HG02610 (cell line): ENCODE results near the gene DDX5.
"Not testable (repeated sequence)": the region's sequence is repeated elsewhere in the genome, so short reads cannot be mapped to it uniquely, and the experiment has no call there.

Source experiments
- ATAC-seq: cut with Tn5 transposase; IDR thresholded peaks from one replicate; pipeline ENCODE4 v1.9.1; 2021; ENCODE audit warnings: mild to moderate bottlenecking, moderate library complexity; ENCODE audit not compliant: unreplicated experiment

The DDX5 gene

DNA sequence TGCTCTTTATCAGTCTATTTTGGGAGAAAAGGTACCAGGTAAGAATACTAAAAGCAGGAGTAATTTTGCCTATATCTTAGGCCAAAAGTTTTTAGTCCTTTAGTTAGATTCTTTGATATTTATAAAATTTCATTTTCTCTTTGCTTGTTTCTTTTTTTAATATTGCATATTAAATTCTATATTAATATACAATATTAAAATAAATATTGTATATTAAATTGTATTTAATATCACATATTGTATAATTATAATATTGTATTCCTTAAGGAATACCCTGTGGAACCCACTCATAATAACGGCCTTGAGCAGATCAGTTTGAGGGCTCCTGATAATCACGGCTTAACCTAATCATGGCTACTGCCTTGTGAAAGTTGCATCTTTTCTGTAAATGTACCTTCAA is 2.6 kb upstream of the DDX5 start:
- no peak for ATAC-seq

DNA sequence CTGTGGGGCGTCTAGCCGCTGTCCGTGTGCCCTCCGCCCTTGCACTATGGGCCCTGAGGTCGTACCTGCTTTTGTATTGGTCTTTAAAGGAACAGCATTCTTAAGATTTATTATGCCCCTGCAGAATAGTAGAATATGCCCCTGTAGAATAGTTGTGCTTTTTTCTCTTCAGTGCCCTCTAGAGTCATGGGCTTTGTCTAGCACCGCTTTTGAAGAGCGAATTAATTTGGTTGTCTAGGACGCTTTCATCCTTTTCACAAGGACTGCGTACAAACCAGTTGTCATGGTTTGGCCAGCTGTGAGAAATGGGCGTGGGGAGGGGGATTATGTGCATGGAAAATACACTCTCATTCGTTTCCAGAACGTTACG is 1.3 kb upstream of the DDX5 start:
- peak; percentile 23 for ATAC-seq

DNA sequence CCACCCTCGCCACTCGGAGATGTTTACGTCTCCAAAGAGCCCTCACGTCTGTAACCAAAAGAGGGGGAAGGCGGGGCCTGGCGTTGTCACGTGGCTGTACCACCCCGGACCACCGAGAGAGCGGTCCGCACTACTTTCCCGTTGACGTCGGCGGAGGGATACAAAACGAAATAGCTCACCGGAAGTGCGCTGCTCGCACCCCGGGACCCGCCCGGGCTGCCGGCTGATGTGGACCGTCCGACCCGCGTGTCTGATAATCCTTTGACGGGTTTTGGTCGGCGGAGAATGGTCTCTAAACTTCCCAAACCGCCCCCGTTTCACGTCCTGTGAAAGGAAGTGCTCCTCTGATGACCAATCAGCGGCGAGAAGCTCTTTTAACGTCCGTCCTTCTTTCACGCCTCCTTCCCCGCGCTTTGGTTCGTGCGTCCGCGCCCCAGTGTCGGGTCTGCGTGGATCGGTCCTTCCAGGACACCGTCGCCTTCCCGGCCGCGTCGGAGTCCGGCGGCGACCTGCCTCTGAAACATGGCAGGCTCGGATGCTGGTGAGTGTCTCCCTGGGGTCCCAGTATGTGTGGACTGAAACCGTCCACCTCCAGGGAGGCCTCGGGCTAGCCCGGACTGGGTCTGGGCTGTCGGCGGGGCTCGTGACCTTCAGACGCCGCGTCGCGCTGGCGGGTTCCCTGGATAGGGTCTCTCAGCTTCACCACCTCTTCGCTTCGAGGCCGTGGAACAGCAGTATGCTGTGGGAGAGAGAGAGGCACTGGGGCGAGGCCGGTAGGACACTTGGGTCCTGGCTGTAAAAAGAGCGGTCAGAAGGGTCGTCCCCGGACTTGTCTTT is 705 bp upstream of the DDX5 start, which contains the start of gene CEP95:
Gene CEP95, plus strand, starts transcription at position 402 of the 837 bp plus-strand sequence. Its CDS starts 121 bp downstream, at position 523.
- peak; percentile 67 for ATAC-seq

GRCh38 chr17:64505340-64506200 is 519 bp downstream of the DDX5 start:
- ATAC-seq, result no peak

DNA sequence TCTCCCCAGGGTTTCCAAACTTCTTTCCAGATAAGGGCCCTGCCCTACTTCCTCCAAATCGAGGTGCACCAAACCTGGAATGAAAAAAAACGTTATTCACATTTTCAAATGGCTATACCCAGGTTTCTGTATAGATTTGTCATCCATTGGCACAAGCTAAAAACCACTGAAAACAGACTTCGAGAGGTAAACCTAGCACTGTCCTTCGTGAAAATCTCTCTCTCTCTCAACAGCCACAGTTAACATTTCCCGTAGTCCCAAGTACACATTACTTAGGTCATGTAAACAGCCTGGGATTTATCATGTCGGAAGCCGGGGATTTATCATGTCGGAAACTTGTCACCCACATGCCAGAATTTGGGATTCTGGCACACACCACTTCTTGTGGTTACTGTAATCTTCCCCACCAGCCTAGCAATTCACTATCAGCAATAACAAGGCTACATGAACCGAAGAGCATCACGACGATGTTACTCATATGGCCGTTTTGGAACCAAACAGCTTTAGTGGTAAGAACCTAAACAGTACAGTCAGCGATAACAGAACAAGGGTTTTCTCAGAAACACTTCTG is 1.2 kb downstream of the DDX5 start:
- ATAC-seq, result no peak

GRCh38 chr17:64503821-64504768 is 2.0 kb downstream of the DDX5 start:
- no peak for ATAC-seq

GRCh38 chr17:64503341-64503740 is 2.7 kb downstream of the DDX5 start:
- no peak for ATAC-seq

DNA sequence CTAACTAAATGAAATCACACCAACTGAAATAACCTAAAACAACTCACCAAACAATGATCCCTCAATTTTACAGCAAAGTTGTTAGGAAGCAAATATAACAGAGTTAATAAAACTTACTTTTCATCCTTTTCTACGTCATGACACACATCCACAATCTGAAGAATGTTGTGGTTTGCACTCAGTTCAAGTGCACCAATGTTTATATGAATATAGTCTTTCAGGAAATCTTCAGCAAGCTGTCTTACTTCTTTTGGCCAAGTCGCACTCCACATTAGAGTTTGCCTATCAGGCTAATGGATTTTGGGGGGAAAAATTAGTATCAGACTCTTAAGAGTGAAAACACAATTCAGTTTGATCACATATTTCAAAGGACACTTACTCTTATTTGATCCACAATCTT is 3.3 kb downstream of the DDX5 start:
- ATAC-seq, result no peak

- no peak for ATAC-seq
Observed at GRCh38 chr17:64502021-64502420, 4.1 kb downstream of the DDX5 start.

- no peak for ATAC-seq
Observed at GRCh38 chr17:64500862-64501765, 5.0 kb downstream of the DDX5 start.

- no peak for ATAC-seq
Observed at GRCh38 chr17:64500487-64500859, 5.6 kb downstream of the DDX5 start.

- ATAC-seq, result no peak
Observed at GRCh38 chr17:64499805-64500486, 6.1 kb downstream of the DDX5 start.

- no peak for ATAC-seq
Observed at GRCh38 chr17:64498308-64499203, 7.5 kb downstream of the DDX5 start.

- no peak for ATAC-seq
Observed at GRCh38 chr17:64497565-64498035, 8.5 kb downstream of the DDX5 start.

DNA sequence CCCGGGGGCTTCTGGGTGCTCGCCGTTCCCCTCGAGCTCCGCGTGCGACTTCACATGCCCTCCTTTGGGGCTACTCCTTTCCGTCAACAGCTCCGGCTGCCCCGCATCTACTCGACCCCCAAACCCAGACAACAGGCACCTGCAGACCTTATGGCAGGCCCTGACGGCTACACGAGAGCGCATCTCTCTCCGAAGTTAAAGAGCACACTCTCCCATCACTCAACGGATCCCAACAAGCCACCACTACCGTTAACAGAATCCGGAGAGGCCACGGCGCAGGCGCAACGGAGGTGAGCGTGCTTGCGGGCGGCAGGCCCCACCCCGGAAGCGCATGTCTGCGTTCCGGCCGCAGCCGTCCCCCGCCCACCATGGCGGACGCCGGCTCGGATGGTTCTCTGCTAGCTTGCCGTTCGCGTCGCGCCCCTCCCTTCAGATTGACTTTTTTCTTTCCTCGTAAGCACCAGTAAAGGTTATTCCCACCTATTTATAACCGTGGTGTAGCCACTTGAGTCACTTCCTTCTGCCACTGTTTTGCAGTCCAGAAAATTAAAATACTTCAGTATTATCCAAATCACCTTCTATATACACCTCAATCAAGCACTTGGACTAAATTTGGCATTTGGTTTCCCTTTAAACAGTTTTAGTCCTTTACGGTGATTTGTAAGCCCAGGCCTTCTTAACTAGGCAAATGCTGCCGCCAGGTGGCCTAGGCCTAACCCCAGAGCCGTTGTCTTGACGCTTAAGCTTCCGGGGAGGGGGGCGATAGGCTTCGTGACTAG is 9.1 kb downstream of the DDX5 start, which contains the start of gene POLG2:
Gene POLG2, minus strand, starts transcription at position 269 of the 779 bp plus-strand sequence. Its CDS starts 86 bp downstream, at position 183.
- ATAC-seq, result peak; percentile 84

GRCh38 chr17:64496348-64496785 is 9.7 kb downstream of the DDX5 start:
- no peak for ATAC-seq

DNA sequence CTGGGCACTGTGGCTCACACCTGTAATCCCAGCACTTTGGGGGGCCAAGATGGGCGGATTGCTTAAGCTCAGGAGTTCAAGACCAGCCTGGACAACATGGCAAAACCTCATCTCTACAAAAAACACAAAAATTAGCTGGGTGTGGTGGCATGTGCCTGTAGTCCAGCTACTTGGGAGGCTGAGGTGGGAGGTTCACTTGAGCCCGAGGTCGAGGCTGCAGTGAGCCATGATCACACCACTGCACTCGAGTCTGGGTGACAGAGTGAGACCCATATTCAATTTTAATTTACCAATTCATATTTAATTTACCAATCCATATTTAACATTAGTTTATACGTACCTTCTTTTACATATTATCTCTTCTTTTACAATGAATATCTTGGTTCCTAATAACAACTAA is 10.8 kb downstream of the DDX5 start:
- ATAC-seq, result not testable (repeated sequence)
